NCI-H510A (cell line): ENCODE results near the gene TNKS1BP1.
"Not testable (repeated sequence)": the region's sequence is repeated elsewhere in the genome, so short reads cannot be mapped to it uniquely, and the experiment has no call there.

Experiments
- DNase-seq: peaks from one replicate; lab custom pipeline; 2025; lab: John Stamatoyannopoulos, UW

Gene TNKS1BP1

GRCh38 chr11:57324886-57325734, at the start of gene TNKS1BP1:
TSS of gene TNKS1BP1 (minus strand) at chr11:57324952. CDS start at chr11:57321885, 3,067 bp downstream.
- DNase-seq, result peak; percentile 93

- DNase-seq, result no peak
Measured at GRCh38 chr11:57373146-57373545, 48.4 kb upstream of the TNKS1BP1 start.

- no peak for DNase-seq
Measured at GRCh38 chr11:57370941-57371340, 46.2 kb upstream of the TNKS1BP1 start.

- no peak for DNase-seq
Measured at GRCh38 chr11:57370251-57370650, 45.5 kb upstream of the TNKS1BP1 start.

- no peak for DNase-seq
Measured at GRCh38 chr11:57368845-57369232, 44.1 kb upstream of the TNKS1BP1 start.

GRCh38 chr11:57368106-57368844, 43.5 kb upstream of the TNKS1BP1 start:
- DNase-seq, result peak; percentile 19

- no peak for DNase-seq
Measured at GRCh38 chr11:57364851-57365660, 40.3 kb upstream of the TNKS1BP1 start.

- no peak for DNase-seq
Measured at GRCh38 chr11:57363131-57364080, 38.7 kb upstream of the TNKS1BP1 start.

GRCh38 chr11:57361926-57362325, 37.2 kb upstream of the TNKS1BP1 start:
- DNase-seq, result no peak

- not testable (repeated sequence) for DNase-seq
Measured at GRCh38 chr11:57361420-57361819, 36.7 kb upstream of the TNKS1BP1 start.

GRCh38 chr11:57360991-57361390, 36.2 kb upstream of the TNKS1BP1 start:
- DNase-seq, result no peak

GRCh38 chr11:57359896-57360690, 35.3 kb upstream of the TNKS1BP1 start:
- no peak for DNase-seq

GRCh38 chr11:57359396-57359795, 34.6 kb upstream of the TNKS1BP1 start:
- DNase-seq, result no peak

- DNase-seq, result no peak
Measured at GRCh38 chr11:57358991-57359390, 34.2 kb upstream of the TNKS1BP1 start.

- DNase-seq, result no peak
Measured at GRCh38 chr11:57358543-57358961, 33.8 kb upstream of the TNKS1BP1 start.

GRCh38 chr11:57357856-57358255, 33.1 kb upstream of the TNKS1BP1 start:
- DNase-seq, result no peak

- no peak for DNase-seq
Measured at GRCh38 chr11:57357310-57357709, 32.6 kb upstream of the TNKS1BP1 start.

- no peak for DNase-seq
Measured at GRCh38 chr11:57356268-57356667, 31.5 kb upstream of the TNKS1BP1 start.

- DNase-seq, result no peak
Measured at GRCh38 chr11:57354699-57355098, 29.9 kb upstream of the TNKS1BP1 start.

- DNase-seq, result no peak
Measured at GRCh38 chr11:57353852-57354251, 29.1 kb upstream of the TNKS1BP1 start.
